CD4-positive, alpha-beta T cell treated with Interleukin-2 at 100 ng/mL for 4 hours (primary cell): Measurements from ENCODE around the gene VPS36.
"Not testable (repeated sequence)": the region's sequence is repeated elsewhere in the genome, so short reads cannot be mapped to it uniquely, and the experiment has no call there.

Source experiments
- DNase-seq: peaks from one replicate; pipeline ENCODE4 v3.0.0-alpha.2; 2020; ENCODE audit warnings: low spot score

The VPS36 gene

GRCh38 chr13:52432456-52432855 is 18.0 kb downstream of the VPS36 start:
- DNase-seq: no peak

- DNase-seq: no peak
These were observed 22.1 kb downstream of the VPS36 start for GRCh38 chr13:52428295-52428694.

- DNase-seq: no peak
These were observed 29.2 kb downstream of the VPS36 start for GRCh38 chr13:52421216-52421615.

- DNase-seq: no peak
These were observed 31.4 kb downstream of the VPS36 start for GRCh38 chr13:52419080-52419479.

GRCh38 chr13:52414963-52415362 is 35.5 kb downstream of the VPS36 start:
- DNase-seq: no peak

GRCh38 chr13:52414051-52414450 is 36.4 kb downstream of the VPS36 start:
- no peak for DNase-seq

- no peak for DNase-seq
These were observed 38.3 kb downstream of the VPS36 start for GRCh38 chr13:52412128-52412527.

GRCh38 chr13:52411629-52412028 is 38.8 kb downstream of the VPS36 start:
- no peak for DNase-seq

GRCh38 chr13:52408071-52408658 is 42.3 kb downstream of the VPS36 start:
- not testable (repeated sequence) for DNase-seq

GRCh38 chr13:52407436-52407835 is 43.0 kb downstream of the VPS36 start:
- not testable (repeated sequence) for DNase-seq

- no peak for DNase-seq
These were observed 43.8 kb downstream of the VPS36 start for GRCh38 chr13:52406629-52407028.

GRCh38 chr13:52405767-52406494 is 44.5 kb downstream of the VPS36 start, which contains the start of gene THSD1:
Gene THSD1, minus strand, starts transcription at chr13:52406172. Its CDS starts 3,572 bp downstream, at chr13:52402600.
- DNase-seq: no peak

- DNase-seq: no peak
These were observed 45.1 kb downstream of the VPS36 start for GRCh38 chr13:52405369-52405766.

GRCh38 chr13:52399708-52400107 is 50.7 kb downstream of the VPS36 start:
- DNase-seq: no peak

- DNase-seq: no peak
These were observed 51.4 kb downstream of the VPS36 start for GRCh38 chr13:52399046-52399445.

- no peak for DNase-seq
These were observed 54.7 kb downstream of the VPS36 start for GRCh38 chr13:52395704-52396103.

- DNase-seq: no peak
These were observed 55.8 kb downstream of the VPS36 start for GRCh38 chr13:52394586-52394985.

GRCh38 chr13:52393572-52394357 is 56.7 kb downstream of the VPS36 start:
- DNase-seq: no peak

- DNase-seq: no peak
These were observed 62.7 kb downstream of the VPS36 start for GRCh38 chr13:52387721-52388120.

GRCh38 chr13:52385870-52386269 is 64.6 kb downstream of the VPS36 start:
- DNase-seq: no peak

GRCh38 chr13:52383366-52383765 is 67.1 kb downstream of the VPS36 start:
- no peak for DNase-seq

GRCh38 chr13:52378312-52378711 is 72.1 kb downstream of the VPS36 start:
- DNase-seq: no peak

- no peak for DNase-seq
These were observed 72.5 kb downstream of the VPS36 start for GRCh38 chr13:52377898-52378297.
